Measurements from ENCODE around the gene MYOCD.

The MYOCD gene

DNA sequence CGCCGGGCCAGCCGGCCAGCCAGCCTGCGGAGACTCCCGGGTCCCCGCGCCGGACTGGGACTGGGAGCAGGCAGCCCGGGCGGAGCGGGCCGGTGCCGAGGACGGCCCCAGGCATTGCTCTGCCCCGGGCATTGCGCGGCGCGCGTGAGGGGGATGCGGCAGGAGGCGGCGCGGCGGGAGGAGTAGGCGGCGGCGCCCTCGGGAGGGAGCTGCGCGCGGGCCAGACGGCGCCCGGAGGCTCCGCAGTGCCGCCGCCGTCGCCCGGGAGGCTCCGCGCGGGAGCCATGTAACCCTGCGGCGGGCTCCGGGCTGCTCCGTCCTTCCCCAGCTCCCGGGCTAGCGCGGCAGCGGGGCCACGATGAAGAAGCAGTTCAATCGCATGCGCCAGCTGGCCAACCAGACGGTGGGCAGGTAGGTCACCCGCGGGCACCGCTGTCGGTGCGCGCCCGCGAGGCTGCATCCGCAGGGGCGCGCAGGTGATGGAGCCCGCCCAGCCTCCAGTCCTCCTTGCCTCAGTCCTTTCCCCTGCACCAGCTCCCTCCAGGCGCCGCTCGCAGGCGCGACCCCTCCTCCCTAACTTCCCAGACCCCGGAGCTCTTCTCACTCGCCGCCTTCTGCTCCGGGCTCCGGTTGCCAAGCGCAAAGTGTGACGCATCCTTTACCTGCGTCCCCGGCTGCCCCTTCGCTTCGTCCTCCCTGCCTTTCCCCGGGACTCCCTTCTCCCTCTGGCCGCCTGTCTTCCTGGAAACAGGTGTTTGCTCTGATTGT lies 124.0 kb downstream of the MYOCD start, which contains the start of gene ARHGAP44:
TSS of gene ARHGAP44 (plus strand) at position 18 of the 768 bp plus-strand sequence. CDS start at position 359, 341 bp downstream.
- TF ChIP-seq, protein P1, sequence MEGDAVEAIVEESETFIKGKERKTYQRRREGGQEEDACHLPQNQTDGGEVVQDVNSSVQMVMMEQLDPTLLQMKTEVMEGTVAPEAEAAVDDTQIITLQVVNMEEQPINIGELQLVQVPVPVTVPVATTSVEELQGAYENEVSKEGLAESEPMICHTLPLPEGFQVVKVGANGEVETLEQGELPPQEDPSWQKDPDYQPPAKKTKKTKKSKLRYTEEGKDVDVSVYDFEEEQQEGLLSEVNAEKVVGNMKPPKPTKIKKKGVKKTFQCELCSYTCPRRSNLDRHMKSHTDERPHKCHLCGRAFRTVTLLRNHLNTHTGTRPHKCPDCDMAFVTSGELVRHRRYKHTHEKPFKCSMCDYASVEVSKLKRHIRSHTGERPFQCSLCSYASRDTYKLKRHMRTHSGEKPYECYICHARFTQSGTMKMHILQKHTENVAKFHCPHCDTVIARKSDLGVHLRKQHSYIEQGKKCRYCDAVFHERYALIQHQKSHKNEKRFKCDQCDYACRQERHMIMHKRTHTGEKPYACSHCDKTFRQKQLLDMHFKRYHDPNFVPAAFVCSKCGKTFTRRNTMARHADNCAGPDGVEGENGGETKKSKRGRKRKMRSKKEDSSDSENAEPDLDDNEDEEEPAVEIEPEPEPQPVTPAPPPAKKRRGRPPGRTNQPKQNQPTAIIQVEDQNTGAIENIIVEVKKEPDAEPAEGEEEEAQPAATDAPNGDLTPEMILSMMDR (IDR thresholded peaks at IDR 0.05; ENCODE audit: low read depth, low read length, missing control alignments) = no peak
- H3K4me3 ChIP-seq (replicated peaks; ENCODE audit: low read depth, low read length) = peak within 1 kb of the TSS; percentile 46
- no peak for DNase-seq (ENCODE audit: extremely low read depth, low read depth)

DNA sequence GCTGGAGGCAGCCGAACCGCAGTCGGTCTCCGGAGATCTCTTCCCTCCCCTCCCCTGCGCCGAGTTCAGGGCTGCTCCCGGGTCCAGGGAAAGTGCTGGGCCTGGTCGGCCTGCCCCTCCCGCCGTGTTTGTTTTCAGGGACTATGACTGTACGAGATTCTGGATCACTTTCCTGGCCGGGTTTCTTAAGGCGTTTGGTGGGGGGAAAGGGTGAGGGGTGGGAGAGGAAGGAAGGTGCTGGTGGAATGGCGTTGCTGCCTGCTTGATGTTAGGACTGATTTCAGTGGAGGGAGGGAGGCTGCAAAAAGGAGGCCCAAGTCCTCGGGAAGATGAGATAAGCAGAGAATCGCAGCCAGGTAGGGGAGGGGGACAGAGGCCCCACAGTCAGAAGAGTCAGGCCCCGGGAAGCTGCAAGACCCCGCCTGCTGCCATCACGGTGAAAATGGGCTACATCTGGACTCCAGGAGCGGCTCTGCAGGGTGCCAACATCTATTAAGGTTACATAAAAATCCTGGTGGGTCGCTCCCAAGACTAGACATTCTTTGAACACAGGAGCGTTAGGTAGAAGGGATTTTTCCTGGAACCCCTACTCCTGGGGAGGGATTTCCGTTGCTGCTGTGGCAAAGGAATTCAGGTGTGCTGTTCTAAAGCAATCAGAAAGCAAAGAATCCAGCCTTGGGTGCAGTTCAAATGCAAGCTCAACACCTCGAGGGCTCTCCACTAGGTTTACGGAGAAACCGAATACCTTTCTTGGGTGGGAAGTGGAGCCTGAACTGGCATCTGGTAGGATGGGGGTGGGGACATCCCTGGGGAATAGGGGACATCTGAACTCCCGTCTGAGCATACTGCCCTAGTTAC lies 124.8 kb downstream of the MYOCD start:
- H3K4me3 ChIP-seq (replicated peaks; ENCODE audit: low read depth, low read length) = peak overlapping the region; percentile 46
- no peak for DNase-seq (ENCODE audit: extremely low read depth, low read depth)
- TF ChIP-seq, protein P1 (IDR thresholded peaks at IDR 0.05; ENCODE audit: low read depth, low read length, missing control alignments) = no peak

GRCh38 chr17:12794919-12795532 lies 129.3 kb downstream of the MYOCD start:
- DNase-seq (ENCODE audit: extremely low read depth, low read depth) = no peak

DNA sequence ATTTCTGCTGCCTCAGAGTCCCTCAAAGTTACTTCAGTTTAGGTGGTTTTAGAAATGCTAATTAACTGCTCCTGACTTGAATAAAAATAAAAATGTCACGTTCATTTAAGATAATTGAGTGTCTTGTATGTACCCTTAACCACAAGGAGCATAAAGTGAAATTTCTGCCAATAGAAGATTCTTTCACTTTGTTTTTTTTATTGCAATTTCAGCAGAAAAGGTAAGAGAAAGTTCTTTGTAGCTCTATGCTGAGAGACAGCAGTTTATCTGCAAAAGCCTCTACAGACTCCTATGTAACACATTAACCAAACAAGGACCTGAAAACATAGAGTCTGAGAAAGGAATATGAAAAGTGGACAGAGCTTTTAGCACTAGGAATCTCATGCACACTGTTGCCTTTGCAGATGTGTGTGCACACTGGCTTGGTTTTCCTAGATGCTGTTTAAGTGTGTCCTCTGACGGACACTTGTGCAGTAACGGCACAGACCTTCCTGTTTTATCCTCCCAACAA lies 135.2 kb downstream of the MYOCD start:
- TF ChIP-seq, protein P1 (IDR thresholded peaks at IDR 0.05; ENCODE audit: low read depth, low read length, missing control alignments) = no peak
- no peak overlapping the region for H3K4me3 ChIP-seq (replicated peaks; ENCODE audit: low read depth, low read length)
- no peak for DNase-seq (ENCODE audit: extremely low read depth, low read depth)

More at GRCh38 chr17:12794919-12795532, 129.3 kb downstream of the MYOCD start:
- TF ChIP-seq, protein P1 (IDR thresholded peaks at IDR 0.05; ENCODE audit: low read depth, low read length, missing control alignments) = no peak
- no peak overlapping the region for H3K4me3 ChIP-seq (replicated peaks; ENCODE audit: low read depth, low read length)

- TF ChIP-seq, protein P1 (IDR thresholded peaks at IDR 0.05; ENCODE audit: low read depth, low read length, missing control alignments) = no peak
- H3K4me3 ChIP-seq (replicated peaks; ENCODE audit: low read depth, low read length) = no peak overlapping the region
- DNase-seq (ENCODE audit: extremely low read depth, low read depth) = no peak
Observed at GRCh38 chr17:12806630-12807029, 140.9 kb downstream of the MYOCD start.

DNA sequence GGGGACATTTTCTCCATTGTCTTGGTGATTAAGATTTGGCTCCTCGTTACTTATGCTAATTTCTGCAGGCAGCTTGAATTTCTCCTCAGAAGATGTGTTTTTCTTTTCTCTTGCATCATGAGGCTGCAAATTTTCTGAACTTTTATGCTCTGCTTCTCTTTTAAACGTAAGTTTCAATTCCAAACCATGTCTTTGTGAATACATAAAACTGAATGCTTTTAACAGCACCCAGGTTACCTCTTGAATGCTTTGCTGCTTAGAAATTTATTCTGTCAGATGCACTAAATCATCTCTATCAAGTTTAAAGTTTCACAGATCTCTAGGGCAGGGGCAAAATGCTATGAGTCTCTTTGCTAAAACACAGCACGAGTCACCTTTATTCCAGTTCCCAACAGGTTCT lies 143.0 kb downstream of the MYOCD start:
- DNase-seq (ENCODE audit: extremely low read depth, low read depth) = no peak
- TF ChIP-seq, protein P1 (IDR thresholded peaks at IDR 0.05; ENCODE audit: low read depth, low read length, missing control alignments) = no peak
- no peak overlapping the region for H3K4me3 ChIP-seq (replicated peaks; ENCODE audit: low read depth, low read length)
